ENCODE results near the gene MFSD2A.

DNA sequence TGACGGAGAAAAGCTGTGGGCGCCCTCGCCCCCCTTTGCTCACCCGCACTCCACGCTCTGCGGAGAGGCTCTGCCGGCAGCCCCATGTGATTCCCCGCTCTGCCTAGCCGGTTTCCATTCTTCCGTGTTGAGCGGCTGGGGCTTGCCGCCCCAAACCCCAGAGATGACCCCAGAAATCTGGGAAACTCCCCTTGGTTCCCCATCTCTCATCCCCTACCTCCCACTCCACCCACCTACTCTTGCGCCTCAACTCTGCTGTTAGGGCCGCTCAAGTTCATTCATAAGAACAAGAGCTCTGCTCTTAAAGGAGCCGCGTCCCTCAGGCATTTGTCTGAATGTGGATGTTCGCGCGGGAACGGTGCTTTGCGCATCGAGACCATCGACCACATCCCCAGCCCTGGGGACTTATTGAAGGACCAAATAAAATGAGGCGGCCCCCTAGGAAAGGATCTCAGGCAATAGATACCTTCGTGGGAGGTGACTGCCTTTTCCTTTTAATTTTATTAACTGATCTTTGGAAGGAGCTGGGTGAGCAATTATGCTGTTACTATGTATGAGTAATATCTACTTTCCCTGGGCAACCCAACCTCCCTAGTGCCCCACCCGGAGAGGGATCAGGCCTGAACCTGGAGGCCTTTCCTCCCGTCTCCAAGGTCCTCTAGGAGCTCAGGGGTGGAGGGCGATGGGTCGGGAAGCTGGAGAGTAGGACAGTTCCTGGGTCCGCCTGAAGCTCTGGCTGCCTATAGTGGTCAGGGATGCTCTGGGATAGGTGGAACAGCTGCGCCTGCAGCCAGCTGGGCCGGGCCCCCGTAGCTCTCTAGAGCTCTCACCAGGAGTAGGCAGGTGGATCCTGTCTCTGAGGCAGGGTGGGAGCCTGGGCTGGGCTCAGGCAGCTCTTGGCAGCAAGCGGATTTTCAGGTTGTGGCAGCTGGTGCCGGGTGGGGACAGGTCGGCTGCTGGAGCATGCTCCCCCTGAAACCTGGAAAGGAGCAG, 898 bp downstream of the MFSD2A start:
- TF ChIP-seq POLR2A (IDR thresholded peaks at IDR 0.05; ENCODE audit: borderline replicate concordance, extremely low read depth, insufficient read depth, insufficient read length) (no peak), CEBPB (IDR thresholded peaks at IDR 0.05; ENCODE audit: low read depth) (no peak), SRF (IDR thresholded peaks at IDR 0.05; ENCODE audit: low read depth) (no peak), POLR2AphosphoS5 (IDR thresholded peaks at IDR 0.05; ENCODE audit: low read depth, low read length) (no peak), ZNF274 (IDR thresholded peaks at IDR 0.05; ENCODE audit: low read depth, low read length) (no peak), RAD21 (IDR thresholded peaks at IDR 0.05; ENCODE audit: low read depth) (no peak)
- TF ChIP-seq, protein P1, sequence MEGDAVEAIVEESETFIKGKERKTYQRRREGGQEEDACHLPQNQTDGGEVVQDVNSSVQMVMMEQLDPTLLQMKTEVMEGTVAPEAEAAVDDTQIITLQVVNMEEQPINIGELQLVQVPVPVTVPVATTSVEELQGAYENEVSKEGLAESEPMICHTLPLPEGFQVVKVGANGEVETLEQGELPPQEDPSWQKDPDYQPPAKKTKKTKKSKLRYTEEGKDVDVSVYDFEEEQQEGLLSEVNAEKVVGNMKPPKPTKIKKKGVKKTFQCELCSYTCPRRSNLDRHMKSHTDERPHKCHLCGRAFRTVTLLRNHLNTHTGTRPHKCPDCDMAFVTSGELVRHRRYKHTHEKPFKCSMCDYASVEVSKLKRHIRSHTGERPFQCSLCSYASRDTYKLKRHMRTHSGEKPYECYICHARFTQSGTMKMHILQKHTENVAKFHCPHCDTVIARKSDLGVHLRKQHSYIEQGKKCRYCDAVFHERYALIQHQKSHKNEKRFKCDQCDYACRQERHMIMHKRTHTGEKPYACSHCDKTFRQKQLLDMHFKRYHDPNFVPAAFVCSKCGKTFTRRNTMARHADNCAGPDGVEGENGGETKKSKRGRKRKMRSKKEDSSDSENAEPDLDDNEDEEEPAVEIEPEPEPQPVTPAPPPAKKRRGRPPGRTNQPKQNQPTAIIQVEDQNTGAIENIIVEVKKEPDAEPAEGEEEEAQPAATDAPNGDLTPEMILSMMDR (IDR thresholded peaks at IDR 0.05 in 2 of 3, conservative IDR thresholded peaks at IDR 0.05 in 1 of 3; ENCODE audit: borderline replicate concordance in 1 of 3, insufficient read depth in 1 of 3, low read depth in 2 of 3, low read length in 2 of 3), result no peak
